ENCODE data around the gene ATF6. TPM values are rescaled to one million over a fixed set of nuclear protein-coding genes. Genes with fewer than 3 reads are reported as not detected.

ATF6 gene
- total RNA-seq, 6 experiments from 2014 or later: 16.5 to 24.4 (median 20.4) TPM

DNA sequence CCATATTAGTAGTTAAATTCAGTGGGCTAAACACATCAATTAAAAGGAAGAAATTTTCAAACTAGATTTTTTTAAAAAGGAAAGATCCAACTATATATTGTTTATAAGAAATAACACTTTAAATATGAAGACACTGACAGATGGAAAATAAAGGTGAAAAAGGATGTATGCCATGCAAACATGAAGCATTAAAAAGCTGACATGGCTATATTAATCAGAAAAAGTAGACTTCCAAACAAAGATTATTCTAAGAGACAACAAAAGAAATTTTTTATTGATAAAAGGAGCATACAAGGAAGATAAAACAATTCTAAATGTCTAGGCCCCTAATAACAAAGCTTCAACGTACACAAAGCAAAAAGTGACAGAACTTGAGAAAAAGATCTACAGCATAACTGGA is 92.2 kb downstream of the ATF6 start:
- intact Hi-C loops (cut with DNase I): no loop called here
- TF ChIP-seq CTCF (IDR thresholded peaks at IDR 0.05) (no peak), POLR2A (IDR thresholded peaks at IDR 0.05) (no peak)
- Histone ChIP-seq H3K36me3 (peaks cover 3 to 22% (median 6%) of the 10 kb centered on the region in 4 donors), H3K27ac (no peak overlapping the region), H3K9me3 (no peaks in the 10 kb centered on the region), H3K27me3 (no peaks in the 10 kb centered on the region), H3K4me1 (no peaks in the 10 kb centered on the region), H3K4me3 (no peak overlapping the region)
- DNase-seq: no peak
- 100% methylated on average over 1 of the region's 1 CpG for WGBS (ENCODE audit: insufficient coverage, low coverage, low lambda C conversion rate, missing lambda C conversion rate)
- ATAC-seq: no peak

DNA sequence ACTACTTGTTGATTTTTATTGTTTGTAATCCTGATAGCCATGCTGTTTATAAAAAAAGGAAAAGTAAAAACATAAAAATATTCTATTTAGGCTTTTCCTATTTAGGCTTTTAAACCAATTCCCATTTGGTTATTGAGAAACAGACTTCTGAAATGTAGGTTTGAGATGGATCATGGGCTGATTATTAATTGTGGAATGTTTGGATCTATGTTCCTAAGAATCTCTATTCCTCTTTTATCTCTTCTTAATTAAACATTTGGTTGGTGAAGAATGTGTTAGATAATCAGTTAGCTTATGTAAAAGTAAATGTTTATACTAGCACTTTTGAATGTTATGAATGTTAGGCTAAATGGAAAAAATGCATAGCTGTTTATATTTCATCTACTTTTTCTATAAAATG is 97.4 kb downstream of the ATF6 start:
- Histone ChIP-seq H3K9me3 (no peaks in the 10 kb centered on the region), H3K27ac (no peak overlapping the region), H3K4me1 (no peaks in the 10 kb centered on the region), H3K4me3 (no peak overlapping the region), H3K36me3 (peaks cover 0 to 25% (median 3%) of the 10 kb centered on the region in 4 donors), H3K27me3 (no peaks in the 10 kb centered on the region)
- TF ChIP-seq POLR2A (IDR thresholded peaks at IDR 0.05) (no peak), CTCF (IDR thresholded peaks at IDR 0.05) (no peak)
- DNase-seq (no peak), ATAC-seq (no peak)
- intact Hi-C loops (cut with DNase I): no loop called here

GRCh38 chr1:161864577-161864976 is 98.5 kb downstream of the ATF6 start:
- ATAC-seq (peak in 1 of 4 donors; percentile 30), DNase-seq (no peak)
- TF ChIP-seq CTCF (IDR thresholded peaks at IDR 0.05) (peak in 2 of 4 donors; percentile 18 to 22), POLR2A (IDR thresholded peaks at IDR 0.05) (no peak)
- no peaks in the 10 kb centered on the region for H3K9me3 ChIP-seq
- peaks cover 0 to 10% (median 4%) of the 10 kb centered on the region in 4 donors for H3K4me1 ChIP-seq
- no peak overlapping the region for H3K4me3 ChIP-seq
- peaks cover 0 to 25% (median 3%) of the 10 kb centered on the region in 4 donors for H3K36me3 ChIP-seq
- intact Hi-C loops (cut with DNase I): no loop called here
- 86% methylated on average over 1 of the region's 1 CpG for WGBS (ENCODE audit: insufficient coverage, low coverage, low lambda C conversion rate, missing lambda C conversion rate)
- no peaks in the 10 kb centered on the region for H3K27me3 ChIP-seq
- H3K27ac ChIP-seq: no peak overlapping the region

DNA sequence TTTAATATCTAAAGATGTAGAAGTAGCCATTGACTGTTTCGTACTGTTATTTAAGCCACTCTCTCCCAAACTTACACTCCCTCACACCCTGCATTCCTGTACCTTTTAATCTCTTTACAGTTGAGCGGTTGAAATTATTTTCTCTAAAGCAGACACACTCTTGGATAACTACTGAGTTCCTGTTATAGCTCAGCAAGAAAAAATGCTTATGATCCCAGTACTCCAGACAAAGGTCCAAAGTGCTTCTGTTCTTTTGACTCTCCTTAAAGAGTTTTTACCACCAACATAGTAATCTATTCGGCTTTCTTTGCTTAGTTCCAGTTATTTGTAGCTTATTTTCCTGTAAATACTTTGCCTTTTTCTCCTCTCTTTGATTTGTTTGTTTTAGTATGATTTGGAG is 100.1 kb downstream of the ATF6 start:
- no peak overlapping the region for H3K4me3 ChIP-seq
- no peaks in the 10 kb centered on the region for H3K9me3 ChIP-seq
- no peak for ATAC-seq
- TF ChIP-seq CTCF (IDR thresholded peaks at IDR 0.05) (no peak), POLR2A (IDR thresholded peaks at IDR 0.05) (no peak)
- H3K4me1 ChIP-seq: peaks cover 0 to 10% (median 4%) of the 10 kb centered on the region in 4 donors
- H3K36me3 ChIP-seq: peaks cover 0 to 21% (median 3%) of the 10 kb centered on the region in 4 donors
- intact Hi-C loops (cut with DNase I): no loop called here
- H3K27ac ChIP-seq: no peak overlapping the region
- DNase-seq: no peak
- WGBS (ENCODE audit: insufficient coverage, low coverage, low lambda C conversion rate, missing lambda C conversion rate): 86% methylated on average over 3 of the region's 3 CpGs
- no peaks in the 10 kb centered on the region for H3K27me3 ChIP-seq

- peaks cover 0 to 10% (median 4%) of the 10 kb centered on the region in 4 donors for H3K4me1 ChIP-seq
- TF ChIP-seq POLR2A (IDR thresholded peaks at IDR 0.05): no peak
- no peak for TF ChIP-seq CTCF (IDR thresholded peaks at IDR 0.05)
- peaks cover 0 to 13% (median under 1%) of the 10 kb centered on the region in 4 donors for H3K36me3 ChIP-seq
- no peak for ATAC-seq
- no peaks in the 10 kb centered on the region for H3K9me3 ChIP-seq
- WGBS (ENCODE audit: insufficient coverage, low coverage, low lambda C conversion rate, missing lambda C conversion rate): 46% methylated on average over 2 of the region's 2 CpGs
- no peak overlapping the region for H3K4me3 ChIP-seq
- intact Hi-C loops (cut with DNase I): no loop called here
- DNase-seq: no peak
- H3K27ac ChIP-seq: no peak overlapping the region
- H3K27me3 ChIP-seq: no peaks in the 10 kb centered on the region
Measured at GRCh38 chr1:161868832-161869231, 102.7 kb downstream of the ATF6 start.
